ENCODE measurements around the gene C12orf43. TPM values are rescaled to one million over a fixed set of nuclear protein-coding genes. Genes with fewer than 3 reads are reported as not detected.
"Not testable (repeated sequence)": the region's sequence is repeated elsewhere in the genome, so short reads cannot be mapped to it uniquely, and the experiment has no call there.

C12orf43 gene
- total RNA-seq, 6 experiments from 2014 or later, result 16.6 to 20.3 (median 19.3) TPM

DNA sequence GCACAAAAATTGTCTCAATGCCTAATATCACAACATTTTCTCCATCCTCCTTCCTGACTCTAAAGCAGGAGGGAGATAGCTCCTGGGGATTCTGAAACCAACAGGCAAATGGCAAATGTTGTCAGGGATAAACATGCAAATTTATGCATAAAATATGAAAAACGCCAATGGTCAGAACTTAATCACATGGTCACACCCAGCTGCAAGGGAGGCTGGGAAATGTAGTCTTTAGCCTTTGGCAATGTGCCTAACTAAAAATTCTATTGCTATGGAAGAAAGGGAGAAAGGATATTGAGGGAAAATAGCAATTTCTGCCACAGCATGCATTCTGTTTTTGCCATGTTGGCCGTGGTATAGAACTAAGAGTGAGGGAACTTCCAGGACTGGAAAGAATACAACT lies 34.4 kb upstream of the C12orf43 start:
- no peak overlapping the region for H3K27ac Mint-ChIP-seq
- DNase-seq, result peak; percentile 19
- peaks cover 32% of the 10 kb centered on the region for H3K27me3 Mint-ChIP-seq (ENCODE audit: insufficient read depth)
- H3K9me3 Mint-ChIP-seq, result no peaks in the 10 kb centered on the region
- H3K4me3 Mint-ChIP-seq, result no peak overlapping the region
- H3K4me1 Mint-ChIP-seq (ENCODE audit: low read depth), result no peaks in the 10 kb centered on the region
- H3K36me3 Mint-ChIP-seq (ENCODE audit: low read depth), result no peaks in the 10 kb centered on the region
- TF ChIP-seq, protein P1, sequence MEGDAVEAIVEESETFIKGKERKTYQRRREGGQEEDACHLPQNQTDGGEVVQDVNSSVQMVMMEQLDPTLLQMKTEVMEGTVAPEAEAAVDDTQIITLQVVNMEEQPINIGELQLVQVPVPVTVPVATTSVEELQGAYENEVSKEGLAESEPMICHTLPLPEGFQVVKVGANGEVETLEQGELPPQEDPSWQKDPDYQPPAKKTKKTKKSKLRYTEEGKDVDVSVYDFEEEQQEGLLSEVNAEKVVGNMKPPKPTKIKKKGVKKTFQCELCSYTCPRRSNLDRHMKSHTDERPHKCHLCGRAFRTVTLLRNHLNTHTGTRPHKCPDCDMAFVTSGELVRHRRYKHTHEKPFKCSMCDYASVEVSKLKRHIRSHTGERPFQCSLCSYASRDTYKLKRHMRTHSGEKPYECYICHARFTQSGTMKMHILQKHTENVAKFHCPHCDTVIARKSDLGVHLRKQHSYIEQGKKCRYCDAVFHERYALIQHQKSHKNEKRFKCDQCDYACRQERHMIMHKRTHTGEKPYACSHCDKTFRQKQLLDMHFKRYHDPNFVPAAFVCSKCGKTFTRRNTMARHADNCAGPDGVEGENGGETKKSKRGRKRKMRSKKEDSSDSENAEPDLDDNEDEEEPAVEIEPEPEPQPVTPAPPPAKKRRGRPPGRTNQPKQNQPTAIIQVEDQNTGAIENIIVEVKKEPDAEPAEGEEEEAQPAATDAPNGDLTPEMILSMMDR (IDR thresholded peaks at IDR 0.05), result no peak

- no peak for DNase-seq
- Mint-ChIP-seq H3K4me3 (no peak overlapping the region), H3K36me3 (ENCODE audit: low read depth) (no peaks in the 10 kb centered on the region), H3K9me3 (no peaks in the 10 kb centered on the region), H3K27me3 (ENCODE audit: insufficient read depth) (peaks cover 41% of the 10 kb centered on the region), H3K4me1 (ENCODE audit: low read depth) (no peaks in the 10 kb centered on the region; the same call in 1 of the 2 replicates), H3K27ac (no peak overlapping the region)
- TF ChIP-seq, protein P1 (IDR thresholded peaks at IDR 0.05), result no peak
Observed at GRCh38 chr12:121048442-121048841, 32.2 kb upstream of the C12orf43 start.

DNA sequence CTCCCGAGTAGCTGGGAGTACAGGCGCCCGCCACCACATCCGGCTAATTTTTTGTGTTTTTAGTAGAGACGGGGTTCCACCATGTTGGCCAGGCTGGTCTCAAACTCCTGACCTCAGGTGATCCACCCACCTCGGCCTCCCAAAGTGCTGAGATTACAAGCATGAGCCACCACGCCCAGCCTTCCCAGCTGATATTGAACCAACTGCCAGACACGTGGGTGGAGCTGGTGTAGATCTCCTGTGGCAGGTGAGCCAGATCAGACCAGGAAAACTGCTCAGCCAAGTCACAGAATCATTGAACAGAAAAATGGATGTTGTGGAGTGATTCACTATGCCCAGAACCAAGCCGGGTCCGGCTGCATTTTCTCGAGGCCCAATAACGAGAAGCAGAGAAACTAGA lies 31.1 kb upstream of the C12orf43 start:
- not testable (repeated sequence) for H3K4me1 Mint-ChIP-seq (ENCODE audit: low read depth); DNase-seq; H3K36me3 Mint-ChIP-seq (ENCODE audit: low read depth); H3K27ac Mint-ChIP-seq; H3K9me3 Mint-ChIP-seq; H3K4me3 Mint-ChIP-seq
- peaks cover 43% of the 10 kb centered on the region for H3K27me3 Mint-ChIP-seq (ENCODE audit: insufficient read depth)

GRCh38 chr12:121043067-121043466 lies 26.8 kb upstream of the C12orf43 start:
- Mint-ChIP-seq H3K36me3 (ENCODE audit: low read depth) (no peaks in the 10 kb centered on the region), H3K4me3 (no peak overlapping the region), H3K27ac (no peak overlapping the region), H3K9me3 (no peaks in the 10 kb centered on the region), H3K4me1 (ENCODE audit: low read depth) (peaks cover 10% of the 10 kb centered on the region), H3K27me3 (ENCODE audit: insufficient read depth) (peaks cover 35% of the 10 kb centered on the region)
- DNase-seq, result no peak
- TF ChIP-seq, protein P1 (IDR thresholded peaks at IDR 0.05), result no peak

- Mint-ChIP-seq H3K27ac (no peak within 1 kb of the TSS), H3K4me3 (peak within 1 kb of the TSS; percentile 56; the same call in 1 of the 2 replicates), H3K27me3 (ENCODE audit: insufficient read depth) (peaks cover 20% of the 10 kb centered on the region), H3K9me3 (no peaks in the 10 kb centered on the region), H3K36me3 (ENCODE audit: low read depth) (no peaks in the 10 kb centered on the region), H3K4me1 (ENCODE audit: low read depth) (peaks cover 30% of the 10 kb centered on the region)
- TF ChIP-seq, protein P1 (IDR thresholded peaks at IDR 0.05), result no peak
- DNase-seq, result no peak
Observed at GRCh38 chr12:121038861-121039668, 22.8 kb upstream of the C12orf43 start, which contains the start of gene OASL. OASL (minus strand) TSS chr12:121039246; CDS start chr12:121038971, 275 bp downstream.

GRCh38 chr12:121036810-121037326 lies 20.6 kb upstream of the C12orf43 start:
- H3K27ac Mint-ChIP-seq, result no peak overlapping the region
- DNase-seq, result peak; percentile 75
- no peak overlapping the region for H3K4me3 Mint-ChIP-seq
- H3K36me3 Mint-ChIP-seq (ENCODE audit: low read depth), result no peaks in the 10 kb centered on the region
- peaks cover 15% of the 10 kb centered on the region for H3K27me3 Mint-ChIP-seq (ENCODE audit: insufficient read depth)
- H3K9me3 Mint-ChIP-seq, result no peaks in the 10 kb centered on the region
- peaks cover 26% of the 10 kb centered on the region for H3K4me1 Mint-ChIP-seq (ENCODE audit: low read depth)
- TF ChIP-seq, protein P1 (IDR thresholded peaks at IDR 0.05), result no peak
